Muscle layer of colon (tissue), 2 donors: ENCODE results near the gene SH3D19.
"Not testable (repeated sequence)": the region's sequence is repeated elsewhere in the genome, so short reads cannot be mapped to it uniquely, and the experiment has no call there.

Experiments used
- H3K27ac ChIP-seq: one replicate; pipeline ENCODE4 v1.7.0; 2013; ENCODE audit warnings: low read depth, mild to moderate bottlenecking, low read length, moderate library complexity
- H3K27me3 ChIP-seq, 2 donors: one replicate each; pipeline ENCODE4 v1.7.0; 2013; ENCODE audit warnings: low read length in 2 of 2, mild to moderate bottlenecking in 2 of 2; ENCODE audit not compliant: insufficient read depth in 2 of 2, control insufficient read depth in 1 of 2
- H3K36me3 ChIP-seq: one replicate; pipeline ENCODE4 v1.7.0; 2013; ENCODE audit warnings: mild to moderate bottlenecking, low read length; ENCODE audit not compliant: insufficient read depth
- H3K4me1 ChIP-seq: one replicate; pipeline ENCODE4 v1.7.0; 2013; ENCODE audit warnings: mild to moderate bottlenecking, low read length; ENCODE audit not compliant: insufficient read depth
- H3K4me3 ChIP-seq, 2 donors: one replicate each; pipeline ENCODE4 v1.7.0; 2013; ENCODE audit warnings: low read length in 2 of 2, low read depth in 1 of 2, mild to moderate bottlenecking in 1 of 2, moderate library complexity in 1 of 2
- H3K9ac ChIP-seq: one replicate; pipeline ENCODE4 v1.7.0; 2013; ENCODE audit warnings: low read length
- H3K9me3 ChIP-seq: one replicate; pipeline ENCODE4 v1.7.0; 2013; ENCODE audit warnings: mild to moderate bottlenecking, low read length
- donor health status: abdominal sarcoma.
- donor health status: Adenocarcinoma of cecum.

The SH3D19 gene

GRCh38 chr4:151100531-151100930, 224.9 kb downstream of the SH3D19 start:
- Histone ChIP-seq H3K9me3 (no peaks in the 10 kb centered on the region), H3K4me3 (peak overlapping the region in 1 of 2 donors; percentile 98), H3K36me3 (peaks cover 31% of the 10 kb centered on the region), H3K4me1 (peaks cover 17% of the 10 kb centered on the region), H3K27ac (peak overlapping the region; percentile 93), H3K9ac (peak overlapping the region; percentile 99), H3K27me3 (no peaks in the 10 kb centered on the region)

DNA sequence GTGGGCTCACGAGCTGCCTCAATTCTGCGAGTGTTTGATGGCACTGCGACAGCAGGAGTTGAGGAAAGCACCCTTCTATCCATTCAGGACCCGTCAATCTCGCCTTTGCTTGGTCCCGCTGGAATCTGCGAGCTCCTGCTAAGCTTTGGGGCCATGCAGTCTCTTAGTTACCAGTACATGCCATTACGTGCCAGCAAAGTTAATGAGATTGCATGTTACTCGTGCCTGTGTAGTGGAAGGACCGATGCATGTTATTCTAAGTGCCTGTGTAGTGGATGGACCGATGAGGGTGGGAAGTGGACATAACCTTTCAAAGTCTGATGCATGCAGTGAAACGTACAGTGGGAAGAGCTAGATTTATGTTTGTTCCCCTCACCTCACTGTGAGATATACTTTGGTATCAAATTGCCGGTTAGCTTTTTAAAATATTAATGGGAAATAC, 225.4 kb downstream of the SH3D19 start:
- Histone ChIP-seq H3K4me3 (peak overlapping the region; percentile 93 to 98), H3K27me3 (no peaks in the 10 kb centered on the region), H3K9me3 (no peaks in the 10 kb centered on the region), H3K4me1 (peaks cover 17% of the 10 kb centered on the region), H3K9ac (peak overlapping the region; percentile 99), H3K36me3 (peaks cover 30% of the 10 kb centered on the region), H3K27ac (peak overlapping the region; percentile 93)

- Histone ChIP-seq H3K9me3 (no peaks in the 10 kb centered on the region), H3K27ac (peak within 1 kb of the TSS; percentile 93), H3K4me3 (peak within 1 kb of the TSS; percentile 93 to 98), H3K27me3 (no peaks in the 10 kb centered on the region), H3K36me3 (peaks cover 30% of the 10 kb centered on the region), H3K9ac (peak within 1 kb of the TSS; percentile 99), H3K4me1 (peaks cover 17% of the 10 kb centered on the region)
These were observed 226.0 kb downstream of the SH3D19 start, which contains the start of gene RPS3A for GRCh38 chr4:151099229-151099975. RPS3A (plus strand) TSS chr4:151099628; CDS start chr4:151099653, 25 bp downstream.

GRCh38 chr4:151098979-151099228, 226.5 kb downstream of the SH3D19 start:
- no peaks in the 10 kb centered on the region for H3K9me3 ChIP-seq

DNA sequence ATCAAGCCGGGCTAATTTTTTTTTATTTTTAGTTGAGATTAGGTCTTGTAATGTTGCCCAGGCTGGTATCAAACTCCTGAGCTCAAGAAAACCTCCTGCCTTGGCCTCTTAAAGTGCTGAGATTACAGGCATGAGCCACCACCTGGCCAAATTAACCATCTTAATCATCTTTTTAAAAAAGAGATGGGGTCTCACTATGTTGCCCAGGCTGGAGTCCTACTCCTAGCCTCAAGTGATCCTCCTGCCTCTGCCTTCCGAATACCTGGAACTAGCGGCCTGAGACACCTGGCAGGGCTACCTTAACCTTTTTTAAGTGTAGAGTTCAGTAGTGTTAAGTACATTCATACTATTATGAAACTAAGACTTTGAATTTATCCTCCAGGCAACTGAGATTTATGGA, 227.6 kb downstream of the SH3D19 start:
- Histone ChIP-seq H3K9ac (no peak overlapping the region), H3K9me3 (no peaks in the 10 kb centered on the region), H3K36me3 (peaks cover 17% of the 10 kb centered on the region), H3K27ac (no peak overlapping the region), H3K4me3 (no peak overlapping the region), H3K27me3 (no peaks in the 10 kb centered on the region), H3K4me1 (peaks cover 17% of the 10 kb centered on the region)

More at GRCh38 chr4:151098979-151099228, 226.5 kb downstream of the SH3D19 start:
- H3K9ac ChIP-seq: no peak overlapping the region
- H3K4me3 ChIP-seq: peak overlapping the region; percentile 45 to 98
- no peak overlapping the region for H3K27ac ChIP-seq
- no peaks in the 10 kb centered on the region for H3K27me3 ChIP-seq
- peaks cover 28% of the 10 kb centered on the region for H3K36me3 ChIP-seq
- peaks cover 17% of the 10 kb centered on the region for H3K4me1 ChIP-seq

GRCh38 chr4:151095142-151095541, 230.3 kb downstream of the SH3D19 start:
- Histone ChIP-seq H3K4me1 (no peaks in the 10 kb centered on the region), H3K4me3 (no peak overlapping the region), H3K9me3 (no peaks in the 10 kb centered on the region), H3K27ac (no peak overlapping the region), H3K36me3 (no peaks in the 10 kb centered on the region), H3K27me3 (no peaks in the 10 kb centered on the region), H3K9ac (no peak overlapping the region)

DNA sequence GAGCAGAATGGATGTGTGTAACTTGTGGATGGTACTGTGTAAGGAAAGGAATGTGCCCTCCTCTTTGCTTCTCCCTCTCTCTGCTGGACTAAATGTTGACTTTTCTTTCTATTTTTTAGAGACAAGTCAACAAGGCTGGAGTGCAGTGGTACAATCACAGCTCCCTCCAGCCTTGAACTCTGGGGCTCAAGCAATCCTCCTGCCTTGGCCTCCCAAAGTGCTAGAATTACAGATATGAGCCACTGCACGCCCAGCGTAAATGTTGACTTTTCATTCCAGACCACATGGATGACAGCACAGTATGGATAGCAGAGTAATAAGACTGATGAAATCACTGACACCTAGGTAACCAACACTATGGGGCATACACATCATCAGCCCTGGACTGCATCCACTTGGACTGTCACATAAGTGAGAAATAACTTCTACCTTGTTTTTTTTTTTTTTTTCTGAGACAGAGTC, 231.1 kb downstream of the SH3D19 start:
- Histone ChIP-seq H3K9me3 (no peaks in the 10 kb centered on the region), H3K4me3 (no peak overlapping the region), H3K36me3 (no peaks in the 10 kb centered on the region), H3K27ac (no peak overlapping the region), H3K4me1 (no peaks in the 10 kb centered on the region), H3K27me3 (no peaks in the 10 kb centered on the region), H3K9ac (no peak overlapping the region)

DNA sequence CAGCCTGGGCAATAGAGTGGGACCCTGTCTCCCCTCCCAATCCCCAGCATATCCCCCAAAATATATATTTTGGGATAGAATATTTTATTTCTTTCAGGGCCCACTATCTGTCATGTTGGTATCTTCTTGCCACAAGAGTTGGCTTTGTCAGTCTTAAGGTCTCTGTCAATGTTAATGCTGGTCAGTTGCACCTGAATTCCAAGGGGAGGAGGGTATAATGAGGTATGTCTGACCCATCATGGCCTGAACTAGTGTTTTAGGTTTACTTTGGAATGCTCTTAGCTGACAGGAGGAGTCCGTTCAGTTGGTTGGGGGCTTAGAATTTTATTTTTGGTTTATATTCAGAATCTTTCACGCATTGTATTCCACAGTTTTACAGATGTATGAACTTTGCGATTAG, 232.2 kb downstream of the SH3D19 start:
- Histone ChIP-seq H3K36me3 (no peaks in the 10 kb centered on the region), H3K27ac (no peak overlapping the region), H3K4me3 (no peak overlapping the region), H3K4me1 (no peaks in the 10 kb centered on the region), H3K9ac (no peak overlapping the region), H3K27me3 (no peaks in the 10 kb centered on the region), H3K9me3 (no peaks in the 10 kb centered on the region)

DNA sequence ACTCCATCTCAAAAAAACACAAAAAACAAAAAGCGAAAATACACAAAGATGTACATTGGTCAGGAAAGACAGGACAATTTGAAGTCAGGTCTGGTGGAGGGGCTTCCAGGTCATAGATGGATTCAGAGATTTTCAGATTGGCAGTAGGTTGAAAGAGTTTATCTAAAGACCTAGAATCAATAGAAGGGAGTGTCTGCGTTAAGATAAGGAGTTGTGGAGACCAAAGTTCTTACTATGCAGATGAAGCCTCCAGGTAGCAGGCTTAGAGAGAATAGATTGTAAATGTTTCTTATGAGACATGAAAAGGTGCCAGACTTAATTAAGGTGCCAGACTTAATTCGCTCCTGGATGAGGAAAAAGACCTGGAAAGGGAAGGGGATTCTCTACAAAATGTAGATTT, 232.9 kb downstream of the SH3D19 start:
- Histone ChIP-seq H3K9me3 (no peaks in the 10 kb centered on the region), H3K27me3 (no peaks in the 10 kb centered on the region), H3K4me1 (no peaks in the 10 kb centered on the region)

GRCh38 chr4:151091047-151091446, 234.4 kb downstream of the SH3D19 start:
- H3K4me1 ChIP-seq: no peaks in the 10 kb centered on the region
- H3K9me3 ChIP-seq: no peaks in the 10 kb centered on the region
- no peak overlapping the region for H3K4me3 ChIP-seq
- H3K27me3 ChIP-seq: no peaks in the 10 kb centered on the region
- H3K27ac ChIP-seq: no peak overlapping the region
- H3K36me3 ChIP-seq: no peaks in the 10 kb centered on the region
- no peak overlapping the region for H3K9ac ChIP-seq

More for the DNA sequence above, 232.9 kb downstream of the SH3D19 start:
- no peaks in the 10 kb centered on the region for H3K36me3 ChIP-seq
- H3K27ac ChIP-seq: no peak overlapping the region
- H3K9ac ChIP-seq: no peak overlapping the region
- H3K4me3 ChIP-seq: no peak overlapping the region

DNA sequence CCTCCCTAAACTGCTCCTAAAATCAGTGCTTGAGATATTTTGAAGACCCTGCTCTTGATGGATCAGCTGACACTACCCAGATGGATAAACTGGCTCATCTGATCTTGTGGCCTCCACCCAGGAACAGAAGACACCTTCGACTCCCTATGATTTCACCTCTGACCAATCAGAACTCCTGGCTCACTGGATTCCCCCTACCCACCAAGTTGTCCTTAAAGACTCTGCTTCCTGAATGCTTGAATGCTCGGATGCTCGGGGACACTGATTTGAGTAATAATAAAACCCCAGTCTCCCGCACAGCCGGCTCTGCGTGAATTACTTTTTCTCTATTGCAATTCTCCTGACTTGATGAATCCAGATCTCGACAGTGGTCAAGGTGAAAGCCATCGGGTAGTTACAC, 237.9 kb downstream of the SH3D19 start:
- Histone ChIP-seq H3K4me1 (no peaks in the 10 kb centered on the region), H3K9ac (no peak overlapping the region), H3K4me3 (no peak overlapping the region), H3K27ac (no peak overlapping the region), H3K27me3 (no peaks in the 10 kb centered on the region), H3K36me3 (no peaks in the 10 kb centered on the region), H3K9me3 (no peaks in the 10 kb centered on the region)

- H3K27me3 ChIP-seq, H3K9me3 ChIP-seq, H3K27ac ChIP-seq, H3K4me1 ChIP-seq, H3K36me3 ChIP-seq, H3K4me3 ChIP-seq, H3K9ac ChIP-seq: not testable (repeated sequence)
These were observed 247.4 kb downstream of the SH3D19 start for GRCh38 chr4:151077978-151078377.
